H9 (cell line): ENCODE results near the gene NT5DC3. TPM values are rescaled to one million over a fixed set of nuclear protein-coding genes. Genes with fewer than 3 reads are reported as not detected.

Experiments
- DNase-seq: peaks from one replicate; pipeline ENCODE4 v3.0.0-alpha.2; 2017
- H2AFZ ChIP-seq: one replicate; pipeline ENCODE4 v1.6.1; 2013; ENCODE audit warnings: mild to moderate bottlenecking, low read length, control low read depth, moderate library complexity
- H2AK5ac ChIP-seq: 2 replicates; pipeline ENCODE4 v1.6.1; 2013; ENCODE audit warnings: low read length, control low read depth, mixed read lengths; ENCODE audit not compliant: insufficient read length
- H2BK120ac ChIP-seq: one replicate; pipeline ENCODE4 v1.6.1; 2013; ENCODE audit warnings: low read depth, mild to moderate bottlenecking, low read length, control low read depth, inconsistent platforms; ENCODE audit not compliant: poor library complexity, severe bottlenecking
- H2BK12ac ChIP-seq: 2 replicates; pipeline ENCODE4 v1.6.1; 2013; ENCODE audit warnings: low read length, control low read depth, mixed read lengths, low read depth; ENCODE audit not compliant: insufficient read length
- H2BK15ac ChIP-seq: 2 replicates; pipeline ENCODE4 v1.6.1; 2013; ENCODE audit warnings: low read depth, low read length, control low read depth
- H2BK20ac ChIP-seq: one replicate; pipeline ENCODE4 v1.6.1; 2013; ENCODE audit warnings: low read depth, mild to moderate bottlenecking, low read length, control low read depth, inconsistent platforms; ENCODE audit not compliant: poor library complexity, severe bottlenecking
- H2BK5ac ChIP-seq: 2 replicates; pipeline ENCODE4 v1.6.1; 2013; ENCODE audit warnings: low read length, control low read depth, mixed read lengths; ENCODE audit not compliant: insufficient read length
- H3K14ac ChIP-seq: 2 replicates; pipeline ENCODE4 v1.6.1; 2013; ENCODE audit warnings: low read length, control low read depth; ENCODE audit not compliant: insufficient read depth
- H3K18ac ChIP-seq: 2 replicates; pipeline ENCODE4 v1.6.1; 2013; ENCODE audit warnings: low read depth, mild to moderate bottlenecking, mixed read lengths, low read length, control low read depth; ENCODE audit not compliant: insufficient read length
- H3K23ac ChIP-seq: 2 replicates; pipeline ENCODE4 v1.6.1; 2013; ENCODE audit warnings: low read length, control low read depth, mixed read lengths, low read depth; ENCODE audit not compliant: insufficient read length
- H3K23me2 ChIP-seq: 2 replicates; pipeline ENCODE4 v1.6.1; 2013; ENCODE audit warnings: low read depth, mild to moderate bottlenecking, mixed read lengths, low read length, control low read depth; ENCODE audit not compliant: insufficient read length, poor library complexity, severe bottlenecking
- H3K27ac ChIP-seq: 2 replicates; pipeline ENCODE4 v1.5.1; 2013; ENCODE audit warnings: low read length, control low read depth, mixed read lengths, low read depth; ENCODE audit not compliant: insufficient read length
- H3K27me3 ChIP-seq: 2 replicates; pipeline ENCODE4 v1.6.1; 2013; ENCODE audit warnings: low read length, control low read depth, inconsistent platforms; ENCODE audit not compliant: insufficient read depth
- H3K4ac ChIP-seq: 2 replicates; pipeline ENCODE4 v1.6.1; 2013; ENCODE audit warnings: low read depth, mild to moderate bottlenecking, control low read depth, inconsistent platforms, low read length, moderate library complexity
- H3K4me1 ChIP-seq: 2 replicates; pipeline ENCODE4 v1.6.1; 2013; ENCODE audit warnings: low read length, control low read depth, inconsistent platforms; ENCODE audit not compliant: insufficient read depth
- H3K4me2 ChIP-seq: 2 replicates; pipeline ENCODE4 v1.6.1; 2013; ENCODE audit warnings: low read length, control low read depth, mixed read lengths; ENCODE audit not compliant: insufficient read length, insufficient read depth
- H3K56ac ChIP-seq: 2 replicates; pipeline ENCODE4 v1.6.1; 2013; ENCODE audit warnings: low read depth, mild to moderate bottlenecking, mixed read lengths, low read length, control low read depth; ENCODE audit not compliant: insufficient read length
- H3K79me1 ChIP-seq: 2 replicates; pipeline ENCODE4 v1.6.1; 2013; ENCODE audit warnings: low read depth, mild to moderate bottlenecking, moderate library complexity, low read length, control low read depth, inconsistent platforms; ENCODE audit not compliant: insufficient read depth, poor library complexity, severe bottlenecking
- H3K79me2 ChIP-seq: 2 replicates; pipeline ENCODE4 v1.6.1; 2013; ENCODE audit warnings: low read length, control low read depth, inconsistent platforms; ENCODE audit not compliant: insufficient read depth
- H3K9ac ChIP-seq: 2 replicates; pipeline ENCODE4 v1.6.1; 2013; ENCODE audit warnings: low read length, control low read depth, mixed read lengths; ENCODE audit not compliant: insufficient read length; ENCODE audit errors: extremely low read depth
- H3K9me3 ChIP-seq: one replicate; pipeline ENCODE4 v1.6.1; 2013; ENCODE audit warnings: low read depth, low read length, inconsistent platforms; ENCODE audit not compliant: control insufficient read depth
- H3T11ph ChIP-seq: one replicate; pipeline ENCODE4 v1.6.1; 2013; ENCODE audit warnings: mild to moderate bottlenecking, low read length, control low read depth, inconsistent platforms
- H4K20me1 ChIP-seq: one replicate; pipeline ENCODE4 v1.6.1; 2013; ENCODE audit not compliant: control insufficient read depth, insufficient read length, insufficient read depth
- H4K5ac ChIP-seq: 2 replicates; pipeline ENCODE4 v1.6.1; 2013; ENCODE audit warnings: low read depth, mild to moderate bottlenecking, mixed read lengths, low read length, control low read depth; ENCODE audit not compliant: insufficient read length
- H4K8ac ChIP-seq: replicated peaks from 2 replicates; pipeline ENCODE4 v1.6.1; 2013; ENCODE audit warnings: low read length, control low read depth, mixed read lengths, low read depth; ENCODE audit not compliant: insufficient read length
- H4K91ac ChIP-seq: 2 replicates; pipeline ENCODE4 v1.6.1; 2013; ENCODE audit warnings: low read depth, mild to moderate bottlenecking, moderate library complexity, mixed read lengths, low read length, control low read depth; ENCODE audit not compliant: insufficient read length
- H3K27ac Mint-ChIP-seq, 3 experiments: 2 replicates in 2 of 3; 3 replicates in 1 of 3; pipeline ENCODE4 v1.8.0; 2020 to 2021; ENCODE audit warnings: mixed read lengths in 3 of 3, mild to moderate bottlenecking in 1 of 3, moderate library complexity in 1 of 3
- H3K27me3 Mint-ChIP-seq: 2 replicates; pipeline ENCODE4 v1.8.0; 2021; ENCODE audit warnings: low read depth, mild to moderate bottlenecking, moderate library complexity, mixed read lengths
- H3K36me3 Mint-ChIP-seq, 3 experiments: 2 replicates in 2 of 3; 3 replicates in 1 of 3; pipeline ENCODE4 v1.8.0; 2020 to 2021; ENCODE audit warnings: low read depth in 3 of 3, mixed read lengths in 3 of 3; ENCODE audit not compliant: insufficient read depth in 1 of 3
- H3K4me1 Mint-ChIP-seq, 2 experiments: 2 replicates each; pipeline ENCODE4 v1.8.0; 2020; ENCODE audit warnings: mixed read lengths in 2 of 2
- H3K4me3 Mint-ChIP-seq, 2 experiments: 2 replicates in 1 of 2; 3 replicates in 1 of 2; pipeline ENCODE4 v1.8.0; 2020 to 2021; ENCODE audit warnings: mild to moderate bottlenecking in 2 of 2, mixed read lengths in 2 of 2, moderate library complexity in 1 of 2
- H3K9me3 Mint-ChIP-seq, 2 experiments: 2 replicates in 1 of 2; 3 replicates in 1 of 2; pipeline ENCODE4 v1.8.0; 2020; ENCODE audit warnings: mild to moderate bottlenecking in 2 of 2, mixed read lengths in 2 of 2, moderate library complexity in 1 of 2
- whole genome bisulfite sequencing: extraction: QIAGEN DNeasy Blood & Tissue Kit; methylation state at CpG from one replicate; pipeline ENCODE4 v1.1.7; 2013; ENCODE audit warnings: missing lambda C conversion rate, low lambda C conversion rate, mixed read lengths; ENCODE audit not compliant: insufficient read length; ENCODE audit errors: extremely low coverage; 5-methylcytosine and 5-hydroxymethylcytosine counted together
- total RNA-seq: library from RNA; stranded (reverse); gene quantifications from 2 replicates; pipeline ENCODE4 v1.2.1, GENCODE V29; 2021
- TF ChIP-seq, protein P1 (sequence below): fragments of 200-600 bp; sonication (generic); conservative IDR thresholded peaks from 3 replicates; pipeline ENCODE4 v1.8.0; 2021; ENCODE audit warnings: antibody characterized with exemption, mild to moderate bottlenecking

NT5DC3 gene
- total RNA-seq, 1 experiment from 2014 or later, result 13.6 TPM

DNA sequence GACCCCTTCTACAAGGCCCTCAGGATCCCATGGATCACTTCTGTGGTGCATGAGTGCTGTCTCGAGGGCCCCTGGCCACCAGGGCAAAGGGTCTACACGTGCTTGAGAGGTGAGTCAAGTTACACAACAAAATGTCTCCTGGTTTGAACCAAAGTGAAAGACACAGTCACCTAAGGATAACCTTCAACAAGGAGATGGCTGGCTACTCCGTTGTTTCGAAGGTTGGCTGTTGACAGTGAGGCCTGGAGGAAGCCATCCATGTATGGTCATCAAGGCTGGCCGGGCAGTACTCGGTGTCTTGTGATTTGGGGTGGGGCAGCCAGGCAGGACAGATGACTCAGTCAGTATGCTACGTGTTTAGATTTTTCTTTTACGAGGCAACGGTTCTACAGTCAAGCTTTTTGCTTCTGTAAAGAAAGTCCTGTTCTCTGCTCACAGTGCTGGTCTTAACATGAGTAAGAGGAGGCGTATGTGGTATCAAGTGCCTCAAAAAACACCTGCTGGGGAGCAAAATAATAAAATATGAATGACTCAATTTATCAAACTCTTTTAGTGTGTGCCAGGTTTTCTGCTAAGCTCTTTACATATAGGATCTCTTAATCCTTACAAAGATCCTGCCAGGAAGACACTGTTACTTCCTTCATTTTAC, 18.0 kb upstream of the NT5DC3 start:
- WGBS, result no CpG with 5 or more reads among the region's 10 CpGs
- Mint-ChIP-seq H3K36me3 (no peaks in the 10 kb centered on the region), H3K4me1 (no peaks in the 10 kb centered on the region), H3K4me3 (no peak overlapping the region), H3K9me3 (no peaks in the 10 kb centered on the region), H3K27ac (no peak overlapping the region; a peak in 1 of 7 replicates), H3K27me3 (no peaks in the 10 kb centered on the region; the same call in none of the 2 replicates)
- Histone ChIP-seq H3K27me3 (no peaks in the 10 kb centered on the region), H3K23ac (no peak overlapping the region), H3K79me2 (no peaks in the 10 kb centered on the region), H4K91ac (no peak overlapping the region), H2BK120ac (no peak overlapping the region), H2BK15ac (no peak overlapping the region), H3K79me1 (no peaks in the 10 kb centered on the region), H3K9me3 (no peaks in the 10 kb centered on the region), H2BK5ac (no peak overlapping the region), H3K4me1 (no peaks in the 10 kb centered on the region), H4K8ac (no peak overlapping the region), H3K18ac (no peak overlapping the region), H2AK5ac (no peak overlapping the region), H3K4ac (no peak overlapping the region), H3K27ac (no peak overlapping the region), H2BK12ac (no peak overlapping the region), H3K4me2 (no peak overlapping the region), H2AFZ (no peak overlapping the region), H3K56ac (no peak overlapping the region), H4K20me1 (no peaks in the 10 kb centered on the region), H4K5ac (no peak overlapping the region), H3K23me2 (no peaks in the 10 kb centered on the region), H2BK20ac (no peak overlapping the region), H3K14ac (no peak overlapping the region), H3K9ac (no peak overlapping the region), H3T11ph (no peak overlapping the region)
- TF ChIP-seq, protein P1, sequence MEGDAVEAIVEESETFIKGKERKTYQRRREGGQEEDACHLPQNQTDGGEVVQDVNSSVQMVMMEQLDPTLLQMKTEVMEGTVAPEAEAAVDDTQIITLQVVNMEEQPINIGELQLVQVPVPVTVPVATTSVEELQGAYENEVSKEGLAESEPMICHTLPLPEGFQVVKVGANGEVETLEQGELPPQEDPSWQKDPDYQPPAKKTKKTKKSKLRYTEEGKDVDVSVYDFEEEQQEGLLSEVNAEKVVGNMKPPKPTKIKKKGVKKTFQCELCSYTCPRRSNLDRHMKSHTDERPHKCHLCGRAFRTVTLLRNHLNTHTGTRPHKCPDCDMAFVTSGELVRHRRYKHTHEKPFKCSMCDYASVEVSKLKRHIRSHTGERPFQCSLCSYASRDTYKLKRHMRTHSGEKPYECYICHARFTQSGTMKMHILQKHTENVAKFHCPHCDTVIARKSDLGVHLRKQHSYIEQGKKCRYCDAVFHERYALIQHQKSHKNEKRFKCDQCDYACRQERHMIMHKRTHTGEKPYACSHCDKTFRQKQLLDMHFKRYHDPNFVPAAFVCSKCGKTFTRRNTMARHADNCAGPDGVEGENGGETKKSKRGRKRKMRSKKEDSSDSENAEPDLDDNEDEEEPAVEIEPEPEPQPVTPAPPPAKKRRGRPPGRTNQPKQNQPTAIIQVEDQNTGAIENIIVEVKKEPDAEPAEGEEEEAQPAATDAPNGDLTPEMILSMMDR, result no peak
- no peak for DNase-seq
